ENCODE data around the gene ZNF554. TPM values are rescaled to one million over a fixed set of nuclear protein-coding genes. Genes with fewer than 3 reads are reported as not detected.

The ZNF554 gene
- total and polyA plus RNA-seq, 4 experiments from 2014 or later, result 0.72 to 10.5 (median 7.1) TPM

DNA sequence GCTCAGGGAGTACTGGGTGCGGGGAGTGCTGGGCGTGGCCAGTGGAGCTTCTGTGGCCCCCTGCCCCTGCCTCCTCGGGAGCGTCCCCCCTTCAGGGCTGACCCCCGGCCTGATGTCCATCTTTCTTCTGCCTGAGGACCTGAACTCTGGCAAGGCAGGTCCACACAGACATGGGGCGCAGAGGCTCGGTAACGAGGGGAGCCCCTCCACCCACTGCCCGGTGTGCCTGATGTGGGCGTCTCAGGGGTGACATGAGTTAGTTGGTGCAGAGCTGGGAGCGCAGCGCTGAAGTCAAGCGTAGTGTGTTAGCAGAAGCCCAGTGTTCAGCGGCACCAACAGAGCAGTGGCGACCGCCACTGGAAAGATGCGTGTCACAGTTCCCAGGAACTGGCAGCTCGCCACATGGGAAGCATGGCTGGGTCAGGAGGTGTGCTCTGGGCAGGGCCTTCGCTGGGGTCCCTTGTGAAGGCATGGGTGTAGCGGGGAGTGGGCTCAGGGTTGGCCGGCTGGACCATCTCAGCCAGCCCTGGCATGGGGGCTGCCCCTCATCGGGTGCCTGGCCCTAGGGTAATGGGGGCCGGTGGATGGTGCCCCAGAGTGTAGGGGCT lies 22.9 kb upstream of the ZNF554 start:
- Histone ChIP-seq H3K36me3 (ENCODE audit: insufficient read depth, low read length) (peaks cover 4% of the 10 kb centered on the region), H3K27ac (ENCODE audit: low read depth, low read length) (no peak overlapping the region), H3K4me3 (ENCODE audit: low read length in 2 of 2) (no peak overlapping the region), H3K4me1 (ENCODE audit: insufficient read depth, low read length) (no peaks in the 10 kb centered on the region), H3K27me3 (ENCODE audit: insufficient read depth, low read length) (no peaks in the 10 kb centered on the region), H3K9me3 (ENCODE audit: control insufficient read depth in 1 of 2, low read length in 2 of 2) (no peaks in the 10 kb centered on the region)
- H3K4me1 Mint-ChIP-seq, result no peaks in the 10 kb centered on the region
- H3K27ac Mint-ChIP-seq, result no peak overlapping the region
- no peak for DNase-seq
- intact Hi-C loops (cut with micrococcal nuclease), result no loop called here
- H3K27me3 Mint-ChIP-seq, result no peaks in the 10 kb centered on the region
- ChIA-PET POLR2A (ENCODE audit: partially characterized antibody) (no interaction called here), CTCF (ENCODE audit: partially characterized antibody) (no interaction called here)
- peaks cover 12 to 21% of the 10 kb centered on the region in 2 donors for H3K36me3 Mint-ChIP-seq
- no peaks in the 10 kb centered on the region for H3K9me3 Mint-ChIP-seq
- H3K4me3 Mint-ChIP-seq, result no peak overlapping the region

DNA sequence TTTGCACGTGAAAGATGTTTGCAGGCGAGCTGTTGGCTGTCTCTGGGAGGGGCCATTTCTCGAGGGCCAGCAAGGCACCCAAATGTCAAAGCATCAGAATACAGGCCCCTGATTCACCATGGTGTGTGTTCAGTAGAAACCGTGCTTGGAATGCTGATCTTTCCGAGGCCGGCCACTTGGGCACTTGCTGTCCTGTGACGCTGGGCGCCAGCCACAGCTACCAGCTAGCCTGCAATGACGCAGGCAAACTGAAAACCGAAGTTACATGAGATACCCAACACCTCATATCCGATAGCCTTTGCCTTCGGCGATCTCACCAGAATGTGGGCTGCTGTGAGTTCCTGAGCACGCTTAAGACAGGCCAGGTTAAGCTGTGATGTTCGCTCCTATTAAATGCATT lies 22.4 kb upstream of the ZNF554 start:
- H3K27me3 Mint-ChIP-seq, result no peaks in the 10 kb centered on the region
- no peak overlapping the region for H3K27ac Mint-ChIP-seq
- H3K36me3 Mint-ChIP-seq, result peaks cover 15 to 23% of the 10 kb centered on the region in 2 donors
- no peaks in the 10 kb centered on the region for H3K4me1 Mint-ChIP-seq
- Histone ChIP-seq H3K4me3 (ENCODE audit: low read length in 2 of 2) (no peak overlapping the region), H3K9me3 (ENCODE audit: control insufficient read depth in 1 of 2, low read length in 2 of 2) (no peaks in the 10 kb centered on the region), H3K27ac (ENCODE audit: low read depth, low read length) (no peak overlapping the region), H3K4me1 (ENCODE audit: insufficient read depth, low read length) (no peaks in the 10 kb centered on the region), H3K27me3 (ENCODE audit: insufficient read depth, low read length) (no peaks in the 10 kb centered on the region), H3K36me3 (ENCODE audit: insufficient read depth, low read length) (peaks cover 6% of the 10 kb centered on the region)
- H3K4me3 Mint-ChIP-seq, result no peak overlapping the region
- CTCF ChIA-PET (ENCODE audit: partially characterized antibody), result interaction anchor here (0.5 kb wide), 1 partner anchor 76 kb away, joined by 4 read pairs; no protein-coding TSS in a partner anchor
- no peak for DNase-seq
- no peaks in the 10 kb centered on the region for H3K9me3 Mint-ChIP-seq
- intact Hi-C loops (cut with micrococcal nuclease), result no loop called here
- POLR2A ChIA-PET (ENCODE audit: partially characterized antibody), result no interaction called here

DNA sequence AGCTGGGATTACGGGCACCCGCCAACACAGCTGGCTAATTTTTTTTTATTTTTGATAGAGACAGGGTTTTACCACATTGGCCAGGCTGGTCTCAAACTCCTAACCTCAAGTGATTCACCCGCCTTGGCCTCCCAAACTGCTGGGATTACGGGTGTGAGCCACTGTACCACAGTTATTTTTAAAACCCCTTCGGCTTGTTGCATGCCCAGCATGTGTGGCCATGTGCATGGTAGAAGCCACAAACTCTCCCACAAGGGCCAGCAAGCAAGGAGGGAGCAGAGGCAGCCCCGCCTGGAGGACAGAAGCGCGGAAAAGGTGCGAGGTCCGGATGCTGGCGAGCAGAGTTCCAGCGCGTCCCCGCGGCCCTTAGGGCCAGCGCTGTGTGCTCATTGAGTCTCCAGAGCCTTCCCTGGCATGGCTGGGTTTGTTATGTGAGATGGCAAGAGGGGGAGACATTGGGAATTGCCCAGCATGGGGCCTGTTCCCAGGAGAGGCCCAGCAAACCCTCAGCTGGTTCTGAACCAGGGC lies 21.4 kb upstream of the ZNF554 start:
- intact Hi-C loops (cut with micrococcal nuclease), result no loop called here
- Mint-ChIP-seq H3K4me3 (no peak overlapping the region), H3K27ac (no peak overlapping the region), H3K36me3 (peaks cover 20 to 26% of the 10 kb centered on the region in 2 donors), H3K4me1 (peaks cover 0 to 4% (median 0%) of the 10 kb centered on the region in 4 donors), H3K9me3 (no peaks in the 10 kb centered on the region), H3K27me3 (no peaks in the 10 kb centered on the region)
- Histone ChIP-seq H3K9me3 (ENCODE audit: control insufficient read depth in 1 of 2, low read length in 2 of 2) (no peaks in the 10 kb centered on the region), H3K4me3 (ENCODE audit: low read length in 2 of 2) (no peak overlapping the region), H3K27me3 (ENCODE audit: insufficient read depth, low read length) (no peaks in the 10 kb centered on the region), H3K4me1 (ENCODE audit: insufficient read depth, low read length) (no peaks in the 10 kb centered on the region), H3K27ac (ENCODE audit: low read depth, low read length) (no peak overlapping the region), H3K36me3 (ENCODE audit: insufficient read depth, low read length) (peaks cover 6% of the 10 kb centered on the region)
- POLR2A ChIA-PET (ENCODE audit: partially characterized antibody), result no interaction called here
- CTCF ChIA-PET (ENCODE audit: partially characterized antibody), result no interaction called here
- no peak for DNase-seq

DNA sequence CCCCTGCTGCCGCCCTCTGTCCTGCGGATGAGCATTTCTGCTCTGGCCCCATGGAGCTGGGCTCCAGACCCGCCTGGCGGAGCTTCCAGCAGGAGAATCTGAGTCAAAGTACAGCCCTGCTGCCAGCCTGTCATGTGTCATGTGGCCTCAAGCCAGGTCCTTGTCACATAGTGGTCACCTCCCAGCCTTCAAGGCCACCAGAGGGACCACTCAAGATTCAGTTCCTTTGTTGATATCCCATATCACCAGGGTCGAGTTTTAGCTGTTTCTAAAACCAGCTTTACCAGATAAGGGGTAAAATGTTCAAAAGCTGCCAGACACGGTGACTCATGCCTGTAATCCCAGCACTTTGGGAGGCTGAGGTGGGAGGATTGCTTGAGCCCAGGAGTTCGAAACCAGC lies 20.9 kb upstream of the ZNF554 start:
- Mint-ChIP-seq H3K27me3 (no peaks in the 10 kb centered on the region), H3K9me3 (no peaks in the 10 kb centered on the region), H3K4me1 (peaks cover 0 to 4% (median 0%) of the 10 kb centered on the region in 4 donors), H3K4me3 (no peak overlapping the region), H3K36me3 (peaks cover 20 to 29% of the 10 kb centered on the region in 2 donors), H3K27ac (no peak overlapping the region)
- H3K27ac ChIP-seq (ENCODE audit: low read depth, low read length), result no peak overlapping the region
- DNase-seq, result no peak
- no peak overlapping the region for H3K4me3 ChIP-seq (ENCODE audit: low read length in 2 of 2)
- H3K4me1 ChIP-seq (ENCODE audit: insufficient read depth, low read length), result no peaks in the 10 kb centered on the region
- no peaks in the 10 kb centered on the region for H3K9me3 ChIP-seq (ENCODE audit: control insufficient read depth in 1 of 2, low read length in 2 of 2)
- ChIA-PET CTCF (ENCODE audit: partially characterized antibody) (interaction anchor here (0.7 kb wide), 1 partner anchor 687 kb away, joined by 4 read pairs; no protein-coding TSS in a partner anchor), POLR2A (ENCODE audit: partially characterized antibody) (no interaction called here)
- H3K27me3 ChIP-seq (ENCODE audit: insufficient read depth, low read length), result no peaks in the 10 kb centered on the region
- H3K36me3 ChIP-seq (ENCODE audit: insufficient read depth, low read length), result peaks cover 6% of the 10 kb centered on the region
- intact Hi-C loops (cut with micrococcal nuclease), result no loop called here

DNA sequence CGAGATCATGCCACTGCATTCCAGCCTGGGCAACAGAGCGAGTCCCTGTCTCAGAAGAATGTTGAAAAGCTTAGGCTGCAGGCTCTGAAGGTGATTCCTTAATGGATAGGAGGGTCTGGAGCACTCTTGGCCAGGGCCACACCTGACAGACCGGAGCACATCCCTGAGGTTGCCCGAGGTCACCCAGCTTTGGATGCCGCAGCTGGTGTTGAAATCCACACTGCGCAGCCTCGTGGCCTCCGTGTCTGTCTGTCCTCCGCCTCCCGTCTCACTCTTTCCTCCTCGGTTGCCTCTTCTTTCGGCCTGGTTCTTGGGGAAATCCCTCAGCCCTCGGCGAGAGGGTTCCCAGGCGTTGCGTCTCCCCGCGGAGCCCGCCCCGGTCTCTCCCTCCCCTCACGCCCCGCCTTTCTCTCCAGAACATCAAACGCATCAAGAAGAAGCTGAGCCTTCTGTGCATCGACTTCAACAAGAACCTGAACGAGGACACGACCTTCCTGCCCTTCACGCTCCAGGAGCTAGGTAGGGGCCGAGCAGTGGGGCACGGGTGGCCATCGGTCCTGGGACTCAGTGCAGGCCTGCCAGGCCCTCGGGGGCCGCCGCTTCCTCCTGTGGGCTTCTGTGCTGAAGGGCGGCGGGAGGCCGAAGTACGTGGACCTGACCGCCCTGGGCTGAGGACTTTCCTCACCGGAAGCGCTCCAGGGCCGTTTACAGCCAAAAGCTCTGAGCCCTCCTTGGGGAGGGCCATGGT lies 20.2 kb upstream of the ZNF554 start:
- CTCF ChIA-PET (ENCODE audit: partially characterized antibody), result interaction anchor here (0.7 kb wide), 1 partner anchor 686 kb away, joined by 4 read pairs; no protein-coding TSS in a partner anchor
- Mint-ChIP-seq H3K27me3 (no peaks in the 10 kb centered on the region), H3K36me3 (peaks cover 20 to 33% of the 10 kb centered on the region in 2 donors), H3K4me1 (peaks cover 0 to 4% (median 0%) of the 10 kb centered on the region in 4 donors), H3K4me3 (no peak overlapping the region), H3K27ac (no peak overlapping the region), H3K9me3 (no peaks in the 10 kb centered on the region)
- Histone ChIP-seq H3K9me3 (ENCODE audit: control insufficient read depth in 1 of 2, low read length in 2 of 2) (no peaks in the 10 kb centered on the region), H3K4me3 (ENCODE audit: low read length in 2 of 2) (no peak overlapping the region), H3K27me3 (ENCODE audit: insufficient read depth, low read length) (no peaks in the 10 kb centered on the region), H3K27ac (ENCODE audit: low read depth, low read length) (no peak overlapping the region), H3K4me1 (ENCODE audit: insufficient read depth, low read length) (no peaks in the 10 kb centered on the region), H3K36me3 (ENCODE audit: insufficient read depth, low read length) (peaks cover 6% of the 10 kb centered on the region)
- intact Hi-C loops (cut with micrococcal nuclease), result no loop called here
- no peak for DNase-seq
- POLR2A ChIA-PET (ENCODE audit: partially characterized antibody), result interaction anchor here (1.7 kb wide), 1 partner anchor 23 kb away, joined by 3 read pairs; no protein-coding TSS in a partner anchor

DNA sequence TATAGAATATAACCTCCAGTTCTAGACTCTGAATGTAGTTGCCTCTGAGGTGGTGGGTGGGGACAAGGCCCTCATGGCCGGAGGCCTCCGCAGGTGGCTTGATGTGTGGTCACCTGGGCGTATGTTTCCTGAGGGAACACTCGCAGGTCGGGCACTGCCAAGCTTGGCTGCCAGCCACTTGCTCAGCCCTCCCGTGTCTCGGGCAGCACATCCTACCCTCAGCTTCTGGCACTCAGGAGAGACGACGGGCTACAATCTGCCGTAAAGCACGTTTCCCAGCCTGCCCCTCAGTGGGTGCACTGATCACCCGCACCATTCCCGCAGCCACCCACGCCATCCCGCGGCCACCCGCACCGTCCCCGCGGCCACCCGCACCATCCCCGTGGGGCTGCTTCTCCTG lies 19.2 kb upstream of the ZNF554 start:
- H3K4me1 ChIP-seq (ENCODE audit: insufficient read depth, low read length), result no peaks in the 10 kb centered on the region
- POLR2A ChIA-PET (ENCODE audit: partially characterized antibody), result interaction anchor here (1.7 kb wide), 1 partner anchor 22 kb away, joined by 3 read pairs; no protein-coding TSS in a partner anchor
- H3K36me3 Mint-ChIP-seq, result peaks cover 22 to 29% of the 10 kb centered on the region in 2 donors
- no peaks in the 10 kb centered on the region for H3K9me3 ChIP-seq (ENCODE audit: control insufficient read depth in 1 of 2, low read length in 2 of 2)
- CTCF ChIA-PET (ENCODE audit: partially characterized antibody), result interaction anchor here (0.9 kb wide), 1 partner anchor 19 kb away, joined by 4 read pairs; the partner anchor contains the start of gene ZNF554
- no peaks in the 10 kb centered on the region for H3K27me3 Mint-ChIP-seq
- no peak overlapping the region for H3K27ac Mint-ChIP-seq
- DNase-seq, result no peak
- H3K4me3 Mint-ChIP-seq, result no peak overlapping the region
- H3K27ac ChIP-seq (ENCODE audit: low read depth, low read length), result no peak overlapping the region
- peaks cover 3% of the 10 kb centered on the region for H3K36me3 ChIP-seq (ENCODE audit: insufficient read depth, low read length)
- H3K27me3 ChIP-seq (ENCODE audit: insufficient read depth, low read length), result no peaks in the 10 kb centered on the region
- intact Hi-C loops (cut with micrococcal nuclease), result no loop called here
- peaks cover 0 to 4% (median 0%) of the 10 kb centered on the region in 4 donors for H3K4me1 Mint-ChIP-seq
- H3K9me3 Mint-ChIP-seq, result no peaks in the 10 kb centered on the region
- H3K4me3 ChIP-seq (ENCODE audit: low read length in 2 of 2), result no peak overlapping the region

DNA sequence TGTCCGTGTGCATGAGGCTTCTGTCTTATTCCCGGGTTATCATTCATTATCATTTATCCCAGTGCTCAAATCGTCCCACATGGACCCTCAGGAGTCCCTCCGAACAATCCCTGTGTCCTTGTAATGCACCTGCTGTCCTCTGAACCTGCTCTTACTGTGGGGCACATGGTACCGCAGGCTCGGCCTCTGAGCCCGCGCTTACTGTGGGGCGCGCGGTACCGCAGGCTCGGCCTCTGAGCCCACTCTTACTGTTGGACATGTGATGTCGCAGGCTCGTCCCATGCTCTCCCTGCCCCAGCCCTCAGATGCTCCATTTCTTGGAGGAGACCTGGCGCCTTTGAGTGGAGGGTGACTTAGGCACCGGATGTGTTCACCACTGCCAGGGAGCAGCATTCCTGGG lies 16.8 kb upstream of the ZNF554 start:
- H3K4me1 Mint-ChIP-seq, result peaks cover 0 to 4% (median 0%) of the 10 kb centered on the region in 4 donors
- H3K27ac ChIP-seq (ENCODE audit: low read depth, low read length), result no peak overlapping the region
- H3K9me3 ChIP-seq (ENCODE audit: control insufficient read depth in 1 of 2, low read length in 2 of 2), result no peaks in the 10 kb centered on the region
- intact Hi-C loops (cut with micrococcal nuclease), result no loop called here
- H3K4me1 ChIP-seq (ENCODE audit: insufficient read depth, low read length), result no peaks in the 10 kb centered on the region
- H3K27me3 ChIP-seq (ENCODE audit: insufficient read depth, low read length), result no peaks in the 10 kb centered on the region
- H3K36me3 Mint-ChIP-seq, result peaks cover 15 to 20% of the 10 kb centered on the region in 2 donors
- peaks cover 3% of the 10 kb centered on the region for H3K36me3 ChIP-seq (ENCODE audit: insufficient read depth, low read length)
- ChIA-PET CTCF (ENCODE audit: partially characterized antibody) (no interaction called here), POLR2A (ENCODE audit: partially characterized antibody) (no interaction called here)
- DNase-seq, result no peak
- H3K9me3 Mint-ChIP-seq, result no peaks in the 10 kb centered on the region
- no peak overlapping the region for H3K4me3 Mint-ChIP-seq
- H3K27ac Mint-ChIP-seq, result no peak overlapping the region
- H3K4me3 ChIP-seq (ENCODE audit: low read length in 2 of 2), result no peak overlapping the region
- no peaks in the 10 kb centered on the region for H3K27me3 Mint-ChIP-seq

Measured in CD4-positive, alpha-beta memory T cell (primary cell).